Measurements from ENCODE around the gene CCDC150.

DNA sequence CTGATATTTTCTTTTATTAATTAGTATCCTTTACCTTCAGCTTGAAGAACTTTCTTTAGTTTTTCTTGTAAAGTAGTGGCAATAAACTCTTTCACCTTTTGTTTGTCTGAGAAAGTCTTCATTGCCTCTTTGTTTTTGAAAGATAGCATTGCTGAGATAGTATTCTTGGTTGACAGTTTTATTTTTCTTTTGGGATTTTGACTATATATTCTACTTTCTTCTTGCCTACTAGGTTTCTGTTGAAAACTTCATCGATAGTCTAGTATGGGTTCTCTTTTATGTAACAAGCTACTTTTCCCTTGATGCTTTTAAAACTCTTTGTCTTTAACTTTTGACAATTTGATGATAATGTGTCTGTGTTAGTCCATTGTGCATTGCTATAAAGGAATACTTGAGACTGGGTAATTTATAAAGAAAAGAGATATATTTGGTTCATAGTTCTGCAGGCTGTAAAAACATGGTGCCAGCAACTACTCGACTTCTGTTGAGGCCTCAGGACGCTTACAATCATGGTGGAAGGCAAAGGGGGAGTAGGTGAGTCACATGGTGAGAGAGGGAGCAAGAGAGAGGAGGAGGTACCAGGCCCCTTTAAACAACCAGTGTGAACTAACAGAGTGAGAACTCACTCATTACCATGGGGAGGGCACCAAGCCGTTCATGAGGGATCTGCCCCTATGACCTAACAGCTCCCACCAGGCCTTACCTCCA, 12.0 kb downstream of the CCDC150 start:
- TF ChIP-seq, protein P1, sequence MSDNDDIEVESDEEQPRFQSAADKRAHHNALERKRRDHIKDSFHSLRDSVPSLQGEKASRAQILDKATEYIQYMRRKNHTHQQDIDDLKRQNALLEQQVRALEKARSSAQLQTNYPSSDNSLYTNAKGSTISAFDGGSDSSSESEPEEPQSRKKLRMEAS (CRISPR knock-in tag; IDR thresholded peaks at IDR 0.05) = no peak
- TF ChIP-seq NFYB (IDR thresholded peaks at IDR 0.05; ENCODE audit: extremely low read depth, insufficient read length) (no peak), BRCA1 (IDR thresholded peaks at IDR 0.05) (no peak), BRCA1 (CRISPR knock-in tag; IDR thresholded peaks at IDR 0.05) (no peak), TGIF2 (CRISPR knock-in tag; IDR thresholded peaks at IDR 0.05) (no peak)
- TF ChIP-seq, protein P2, sequence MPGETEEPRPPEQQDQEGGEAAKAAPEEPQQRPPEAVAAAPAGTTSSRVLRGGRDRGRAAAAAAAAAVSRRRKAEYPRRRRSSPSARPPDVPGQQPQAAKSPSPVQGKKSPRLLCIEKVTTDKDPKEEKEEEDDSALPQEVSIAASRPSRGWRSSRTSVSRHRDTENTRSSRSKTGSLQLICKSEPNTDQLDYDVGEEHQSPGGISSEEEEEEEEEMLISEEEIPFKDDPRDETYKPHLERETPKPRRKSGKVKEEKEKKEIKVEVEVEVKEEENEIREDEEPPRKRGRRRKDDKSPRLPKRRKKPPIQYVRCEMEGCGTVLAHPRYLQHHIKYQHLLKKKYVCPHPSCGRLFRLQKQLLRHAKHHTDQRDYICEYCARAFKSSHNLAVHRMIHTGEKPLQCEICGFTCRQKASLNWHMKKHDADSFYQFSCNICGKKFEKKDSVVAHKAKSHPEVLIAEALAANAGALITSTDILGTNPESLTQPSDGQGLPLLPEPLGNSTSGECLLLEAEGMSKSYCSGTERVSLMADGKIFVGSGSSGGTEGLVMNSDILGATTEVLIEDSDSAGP (CRISPR knock-in tag; IDR thresholded peaks at IDR 0.05) = no peak
- TF ChIP-seq, protein P3, sequence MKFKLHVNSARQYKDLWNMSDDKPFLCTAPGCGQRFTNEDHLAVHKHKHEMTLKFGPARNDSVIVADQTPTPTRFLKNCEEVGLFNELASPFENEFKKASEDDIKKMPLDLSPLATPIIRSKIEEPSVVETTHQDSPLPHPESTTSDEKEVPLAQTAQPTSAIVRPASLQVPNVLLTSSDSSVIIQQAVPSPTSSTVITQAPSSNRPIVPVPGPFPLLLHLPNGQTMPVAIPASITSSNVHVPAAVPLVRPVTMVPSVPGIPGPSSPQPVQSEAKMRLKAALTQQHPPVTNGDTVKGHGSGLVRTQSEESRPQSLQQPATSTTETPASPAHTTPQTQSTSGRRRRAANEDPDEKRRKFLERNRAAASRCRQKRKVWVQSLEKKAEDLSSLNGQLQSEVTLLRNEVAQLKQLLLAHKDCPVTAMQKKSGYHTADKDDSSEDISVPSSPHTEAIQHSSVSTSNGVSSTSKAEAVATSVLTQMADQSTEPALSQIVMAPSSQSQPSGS (CRISPR knock-in tag; IDR thresholded peaks at IDR 0.05) = no peak

Measured in K562 (cell line).